IMR-90 (cell line): ENCODE measurements around the gene CCL20. TPM values are rescaled to one million over a fixed set of nuclear protein-coding genes. Genes with fewer than 3 reads are reported as not detected.

Experiments used
- ATAC-seq: fragments of 200-7000 bp; cut with Tn5 transposase; 2 replicates; pipeline ENCODE4 v1.9.1; 2020; ENCODE audit warnings: low read depth, mild to moderate bottlenecking, moderate library complexity
- BruUV-seq: library from RNA; stranded (reverse); fragments of 400-500 nt; replicated peaks from 2 replicates; lab custom pipeline; 2021; lab: Mats Ljungman, UMichigan
- CTCF ChIA-PET: fragments of 300-600 bp; formaldehyde crosslinking; extraction: SDS; loops from one replicate; lab custom pipeline; 2021; ENCODE audit warnings: antibody characterized with exemption; lab: Yijun Ruan, JAX
- POLR2A ChIA-PET: fragments of 300-600 bp; sonication (Branson Sonifier 250); formaldehyde crosslinking; loops from one replicate; lab custom pipeline; 2022; ENCODE audit warnings: antibody characterized with exemption; ENCODE audit not compliant: unreplicated experiment; lab: Charles Lee
- DNase-seq: peaks from one replicate; pipeline ENCODE4 v3.0.0; 2013
- H2AFZ ChIP-seq: replicated peaks from 2 replicates; pipeline ENCODE3; 2013; ENCODE audit warnings: low read length, mild to moderate bottlenecking; ENCODE audit not compliant: poor library complexity
- H2AK5ac ChIP-seq: 2 replicates; pipeline ENCODE4 v1.6.1; 2013; ENCODE audit warnings: low read depth, low read length, inconsistent platforms
- H2AK9ac ChIP-seq: replicated peaks from 2 replicates; pipeline ENCODE3; 2013; ENCODE audit warnings: mild to moderate bottlenecking, low read depth, low read length, moderate library complexity; ENCODE audit not compliant: poor library complexity
- H2BK120ac ChIP-seq: 2 replicates; pipeline ENCODE4 v1.6.1; 2013; ENCODE audit warnings: low read depth, low read length, inconsistent platforms
- H2BK15ac ChIP-seq: 3 replicates; pipeline ENCODE4 v1.6.1; 2013; ENCODE audit warnings: low read depth, low read length, inconsistent platforms
- H2BK20ac ChIP-seq: 2 replicates; pipeline ENCODE4 v1.6.1; 2013; ENCODE audit warnings: low read depth, mild to moderate bottlenecking, inconsistent platforms, low read length, moderate library complexity
- H2BK5ac ChIP-seq: 2 replicates; pipeline ENCODE4 v1.6.1; 2013; ENCODE audit warnings: mild to moderate bottlenecking, low read depth, low read length, inconsistent platforms; ENCODE audit not compliant: poor library complexity, severe bottlenecking
- H3K14ac ChIP-seq: replicated peaks from 2 replicates; pipeline ENCODE4 v1.6.1; 2013; ENCODE audit warnings: low read depth, low read length, inconsistent platforms
- H3K18ac ChIP-seq: 2 replicates; pipeline ENCODE4 v1.6.1; 2013; ENCODE audit warnings: low read depth, low read length, control low read depth
- H3K23ac ChIP-seq: 2 replicates; pipeline ENCODE4 v1.6.1; 2013; ENCODE audit warnings: low read depth, low read length, inconsistent platforms
- H3K27ac ChIP-seq: 2 replicates; pipeline ENCODE4 v1.5.1; 2013; ENCODE audit warnings: mild to moderate bottlenecking, control low read depth, low read length; ENCODE audit not compliant: insufficient read depth
- H3K27me3 ChIP-seq: 2 replicates; pipeline ENCODE4 v1.6.1; 2013; ENCODE audit warnings: low read length; ENCODE audit not compliant: control insufficient read depth, insufficient read depth
- H3K36me3 ChIP-seq: 2 replicates; pipeline ENCODE4 v1.6.1; 2013; ENCODE audit warnings: low read length, mixed read lengths; ENCODE audit not compliant: control insufficient read depth, insufficient read depth
- H3K4ac ChIP-seq: 2 replicates; pipeline ENCODE4 v1.6.1; 2013; ENCODE audit warnings: low read depth, low read length, inconsistent platforms
- H3K4me1 ChIP-seq: 2 replicates; pipeline ENCODE4 v1.6.1; 2013; ENCODE audit warnings: low read length, mixed read lengths; ENCODE audit not compliant: control insufficient read depth, insufficient read depth
- H3K4me2 ChIP-seq: 2 replicates; pipeline ENCODE4 v1.6.1; 2013; ENCODE audit warnings: low read depth, mild to moderate bottlenecking, control low read depth, low read length, moderate library complexity
- H3K4me3 ChIP-seq: 2 replicates; pipeline ENCODE4 v1.5.1; 2013; ENCODE audit warnings: low read depth, mild to moderate bottlenecking, control low read depth, low read length, moderate library complexity; ENCODE audit not compliant: insufficient read depth
- H3K56ac ChIP-seq: 2 replicates; pipeline ENCODE4 v1.6.1; 2013; ENCODE audit warnings: low read length, inconsistent platforms; ENCODE audit not compliant: insufficient read depth; ENCODE audit errors: extremely low read depth
- H3K79me1 ChIP-seq, 2 experiments: 2 replicates each; pipeline ENCODE4 v1.6.1; 2013; ENCODE audit warnings: low read length in 2 of 2, inconsistent platforms in 1 of 2, low read depth in 1 of 2
- H3K9ac ChIP-seq: 2 replicates; pipeline ENCODE4 v1.6.1; 2013; ENCODE audit warnings: low read depth, low read length, control low read depth
- H3K9me1 ChIP-seq: 2 replicates; pipeline ENCODE4 v1.6.1; 2013; ENCODE audit warnings: low read length, inconsistent platforms; ENCODE audit not compliant: insufficient read depth
- H3K9me3 ChIP-seq: 2 replicates; pipeline ENCODE4 v1.6.1; 2013; ENCODE audit warnings: low read length; ENCODE audit not compliant: control insufficient read depth, insufficient read depth
- H4K20me1 ChIP-seq: 2 replicates; pipeline ENCODE4 v1.6.1; 2013; ENCODE audit warnings: low read length, inconsistent platforms; ENCODE audit not compliant: insufficient read depth
- H4K5ac ChIP-seq: 2 replicates; pipeline ENCODE4 v1.6.1; 2013; ENCODE audit warnings: mild to moderate bottlenecking, low read depth, low read length, control low read depth
- H4K8ac ChIP-seq, 2 experiments: 2 replicates each; pipeline ENCODE4 v1.6.1; 2013; ENCODE audit warnings: low read depth in 2 of 2, low read length in 2 of 2, control low read depth in 1 of 2, inconsistent platforms in 1 of 2
- H4K91ac ChIP-seq: 2 replicates; pipeline ENCODE4 v1.6.1; 2013; ENCODE audit warnings: low read depth, low read length, inconsistent platforms; ENCODE audit not compliant: insufficient read depth
- CHD1 ChIP-seq: IDR thresholded peaks from 2 replicates; pipeline ENCODE4 v1.6.1; 2012; ENCODE audit warnings: low read depth, low read length, improper control_type of control experiment
- CTCF ChIP-seq: conservative IDR thresholded peaks from 2 replicates; pipeline ENCODE4 v1.5.1; 2012; ENCODE audit warnings: mild to moderate bottlenecking, low read depth, low read length, improper control_type of control experiment
- MAFK ChIP-seq: IDR thresholded peaks from 2 replicates; pipeline ENCODE4 v1.6.1; 2012; ENCODE audit warnings: low read depth, low read length, improper control_type of control experiment
- WGBS, 2 experiments: methylation state at CpG; one replicate each; pipeline versions ENCODE4 v1.1.5 to v1.1.7; 2013; ENCODE audit warnings: missing lambda C conversion rate in 2 of 2; ENCODE audit not compliant: insufficient read length in 1 of 2; ENCODE audit errors: extremely low coverage in 2 of 2; 5-methylcytosine and 5-hydroxymethylcytosine counted together
- dilution Hi-C: fragments of 300-500 bp; cut with HindIII; formaldehyde crosslinking; loops from one replicate; pipeline ENCODE4 v1.14.3; 2018; ENCODE audit warnings: low sequenced_read_pairs; ENCODE audit not compliant: unreplicated experiment
- in situ Hi-C: fragments of 300-500 bp; cut with MboI; formaldehyde crosslinking; loops from 3 replicates; pipeline ENCODE4 v1.14.3; 2019; ENCODE audit warnings: low sequenced_read_pairs, inconsistent platforms, mixed read lengths
- intact Hi-C: fragments of 100-400 bp; cut with micrococcal nuclease; formaldehyde crosslinking; loops from 2 replicates; pipeline ENCODE4 v1.10.0; 2022
- polyA plus RNA-seq, 3 experiments: library from polyadenylated mRNA; depleted of rRNA; stranded (reverse); fragments of >200 nt; gene quantifications; 2 replicates each; pipeline ENCODE4 v1.2.3, GENCODE V29; 2012; ENCODE audit warnings: low replicate concordance in 1 of 3
- total RNA-seq: library from RNA; depleted of rRNA; stranded (reverse); fragments of >200 nt; gene quantifications from 2 replicates; pipeline ENCODE4 v1.2.3, GENCODE V29; 2012

Gene CCL20
- total and polyA plus RNA-seq, 2 of the 4 experiments (the other 2 are of a cell fraction), result not detected

GRCh38 chr2:227808936-227809335, 4.7 kb upstream of the CCL20 start:
- Histone ChIP-seq H3K4ac (no peak overlapping the region), H2BK20ac (no peak overlapping the region), H2BK15ac (no peak overlapping the region), H3K4me2 (no peak overlapping the region), H4K20me1 (no peaks in the 10 kb centered on the region), H4K8ac (no peak overlapping the region), H3K9ac (no peak overlapping the region), H4K91ac (no peak overlapping the region), H3K23ac (no peak overlapping the region), H3K36me3 (no peaks in the 10 kb centered on the region), H3K4me1 (no peaks in the 10 kb centered on the region), H2AK9ac (no peak overlapping the region), H3K27me3 (no peaks in the 10 kb centered on the region), H2BK120ac (no peak overlapping the region), H3K56ac (no peak overlapping the region), H3K4me3 (no peak overlapping the region), H2BK5ac (no peak overlapping the region), H2AFZ (no peak overlapping the region), H3K9me3 (no peaks in the 10 kb centered on the region), H2AK5ac (no peak overlapping the region), H3K27ac (no peak overlapping the region), H3K9me1 (no peaks in the 10 kb centered on the region; the same call in 1 of the 2 replicates), H3K18ac (no peak overlapping the region), H3K79me1 (no peaks in the 10 kb centered on the region), H3K14ac (no peak overlapping the region), H4K5ac (no peak overlapping the region)
- dilution Hi-C loops, result no loop called here
- ATAC-seq (no peak), DNase-seq (no peak)
- no TSS peak for BruUV-seq
- no CpG with 5 or more reads among the region's 1 CpG for WGBS, 2 experiments
- ChIA-PET POLR2A (no interaction called here), CTCF (interaction anchor here (0.6 kb wide), 1 partner anchor 151 kb away, joined by 3 read pairs; no protein-coding TSS in a partner anchor)
- in situ Hi-C loops, result no loop called here
- intact Hi-C loops, result no loop called here
- TF ChIP-seq MAFK (peak; percentile 78), CHD1 (no peak), CTCF (no peak)
